GM12891 (cell line): ENCODE results near the gene UBE2I.

ENCODE experiments used
- DNase-seq: peaks from one replicate; pipeline ENCODE4 v3.0.0; 2011; ENCODE audit warnings: low spot score; ENCODE audit not compliant: insufficient read length
- FAIRE-seq: peaks from 2 replicates; lab custom pipeline; 2011; peaks lifted over from hg19 to GRCh38; lab: Jason Lieb, UNC
- PAX5 ChIP-seq: IDR thresholded peaks from 2 replicates; pipeline ENCODE4 v1.6.1; 2011; ENCODE audit warnings: low read length, moderate library complexity, mild to moderate bottlenecking; ENCODE audit not compliant: insufficient read depth, severe bottlenecking
- POLR2A ChIP-seq: IDR thresholded peaks from 2 replicates; pipeline ENCODE4 v1.6.1; 2011; ENCODE audit warnings: low read depth, low read length, control low read depth
- POLR2AphosphoS5 ChIP-seq: IDR thresholded peaks from 2 replicates; pipeline ENCODE4 v1.6.1; 2011; ENCODE audit warnings: low read depth, low read length, control low read depth
- POU2F2 ChIP-seq: IDR thresholded peaks from 2 replicates; pipeline ENCODE4 v1.6.1; 2011; ENCODE audit warnings: low read depth, mild to moderate bottlenecking, control low read depth, low read length, moderate library complexity
- SPI1 ChIP-seq: IDR thresholded peaks from 2 replicates; pipeline ENCODE4 v1.6.1; 2011; ENCODE audit warnings: low read depth, low read length, control low read depth
- TAF1 ChIP-seq: IDR thresholded peaks from 2 replicates; pipeline ENCODE4 v1.6.1; 2011; ENCODE audit warnings: low read depth, low read length, control low read depth

The UBE2I gene

DNA sequence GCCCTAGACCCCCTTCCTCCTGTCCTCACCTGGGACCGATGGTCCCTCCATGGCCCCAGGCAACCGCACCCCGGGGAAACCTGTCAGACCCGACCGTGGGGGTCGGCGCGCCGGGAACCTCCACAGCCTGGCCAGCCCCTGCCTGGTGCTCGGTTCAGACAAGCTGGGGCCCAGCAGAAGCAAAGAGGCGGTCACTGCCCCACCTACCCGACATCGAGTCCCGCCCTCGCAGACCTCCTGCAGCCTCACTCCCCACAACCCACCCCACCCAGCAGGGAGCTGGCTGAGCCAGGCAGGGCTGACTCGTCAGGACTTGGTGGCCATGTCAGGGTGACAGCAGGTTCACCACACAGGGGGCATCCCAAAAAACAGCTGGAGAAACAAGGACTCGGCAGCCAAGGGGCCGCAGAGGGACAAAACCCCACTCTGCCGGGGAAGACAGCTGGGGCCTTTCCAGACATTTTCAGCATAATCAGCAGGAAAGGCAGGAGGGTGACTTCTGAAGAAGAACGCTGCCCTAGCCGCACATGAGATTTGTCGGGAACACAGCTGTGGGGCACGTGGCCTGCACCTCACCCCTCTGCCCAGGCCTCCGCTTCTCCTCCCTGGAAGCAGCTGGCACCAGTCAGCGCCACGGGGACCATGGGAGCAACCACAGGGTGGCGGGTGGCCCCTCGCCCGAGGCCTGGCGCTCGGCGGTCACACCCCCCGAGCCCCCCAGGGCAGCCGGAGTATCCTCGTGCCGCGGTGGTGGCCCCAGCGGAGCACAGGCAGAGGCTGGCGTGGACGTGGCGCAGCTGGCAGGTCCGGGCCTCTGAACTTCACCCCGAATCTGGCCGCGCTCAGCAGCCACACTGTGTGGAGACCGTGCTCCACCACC, 65.2 kb downstream of the UBE2I start:
- no peak for DNase-seq
- no peak for FAIRE-seq
- TF ChIP-seq SPI1 (no peak), TAF1 (no peak), POLR2AphosphoS5 (no peak), POU2F2 (no peak), POLR2A (no peak), PAX5 (no peak)

DNA sequence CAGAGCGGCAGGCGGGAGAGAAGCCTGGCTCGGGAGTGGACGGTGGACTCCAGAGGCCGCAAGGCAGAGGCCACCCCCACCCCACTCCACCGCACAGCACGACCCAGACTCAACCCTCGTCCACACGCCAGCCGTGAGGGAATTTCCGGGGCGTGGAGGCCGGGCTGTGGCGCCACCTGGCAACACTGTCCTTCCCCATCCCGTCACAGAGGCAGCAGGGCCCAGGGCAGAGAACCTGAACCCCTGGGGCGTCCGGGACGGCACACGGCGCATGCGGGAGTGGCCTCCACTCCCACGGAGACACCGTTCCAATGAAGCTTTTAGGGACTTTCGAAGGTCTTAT, 65.8 kb downstream of the UBE2I start:
- no peak for DNase-seq
- FAIRE-seq, result no peak
- TF ChIP-seq PAX5, result no peak
- no peak for TF ChIP-seq POU2F2
- no peak for TF ChIP-seq TAF1
- TF ChIP-seq POLR2A, result no peak
- no peak for TF ChIP-seq SPI1

DNA sequence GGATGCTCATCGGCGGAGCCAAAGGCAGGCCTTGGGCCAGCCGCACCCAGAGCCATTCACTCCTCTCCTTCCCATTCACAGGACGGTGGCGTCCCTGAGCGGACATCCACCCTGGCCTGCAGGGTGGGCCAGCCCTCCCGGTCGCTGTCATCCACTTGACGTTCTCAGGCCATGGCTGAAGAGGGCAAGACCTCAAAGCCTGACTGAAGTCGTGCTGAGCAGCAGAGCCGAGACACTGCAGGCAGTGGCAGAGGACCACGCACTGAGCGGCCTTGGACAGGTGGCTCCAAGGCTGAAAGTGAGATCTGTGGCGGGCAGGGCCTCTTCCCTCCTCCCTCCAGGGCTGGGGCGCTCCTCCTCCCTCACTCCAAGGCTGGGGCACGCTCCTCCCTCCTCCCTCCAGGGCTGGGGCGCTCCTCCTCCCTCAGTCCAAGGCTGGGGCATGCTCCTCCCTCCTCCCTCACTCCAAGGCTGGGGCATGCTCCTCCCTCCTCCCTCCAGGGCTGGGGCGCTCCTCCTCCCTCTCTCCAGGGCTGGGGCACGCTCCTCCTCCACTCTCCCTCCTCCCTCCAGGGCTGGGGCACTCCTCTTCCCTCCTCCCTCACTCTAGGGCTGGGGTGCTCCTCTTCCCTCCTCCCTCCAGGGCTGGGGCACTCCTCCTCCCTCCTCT, 66.4 kb downstream of the UBE2I start:
- TF ChIP-seq TAF1, result no peak
- no peak for TF ChIP-seq POLR2A
- no peak for TF ChIP-seq SPI1
- TF ChIP-seq POU2F2, result no peak
- FAIRE-seq, result no peak
- DNase-seq, result no peak
